Duodenal mucosa (tissue), 2 donors: ENCODE results near the gene IGFBPL1.

Experiments
- H3K27ac ChIP-seq: one replicate; pipeline ENCODE4 v1.7.0; 2013; ENCODE audit warnings: low read depth, low read length
- H3K27me3 ChIP-seq, 2 donors: one replicate each; pipeline ENCODE4 v1.7.0; 2013; ENCODE audit warnings: low read length in 2 of 2, control low read depth in 1 of 2; ENCODE audit not compliant: insufficient read depth in 2 of 2, control insufficient read depth in 1 of 2
- H3K36me3 ChIP-seq, 2 donors: one replicate each; pipeline ENCODE4 v1.7.0; 2013; ENCODE audit warnings: low read length in 2 of 2, control low read depth in 1 of 2; ENCODE audit not compliant: insufficient read depth in 2 of 2, control insufficient read depth in 1 of 2
- H3K4me1 ChIP-seq, 2 donors: one replicate each; pipeline ENCODE4 v1.7.0; 2013; ENCODE audit warnings: low read length in 2 of 2, control low read depth in 1 of 2; ENCODE audit not compliant: insufficient read depth in 2 of 2, control insufficient read depth in 1 of 2
- H3K4me3 ChIP-seq, 2 donors: one replicate each; pipeline ENCODE4 v1.7.0; 2013; ENCODE audit warnings: low read length in 2 of 2, low read depth in 1 of 2
- H3K9ac ChIP-seq, 2 donors: one replicate each; pipeline ENCODE4 v1.7.0; 2013; ENCODE audit warnings: low read length in 2 of 2, low read depth in 1 of 2
- H3K9me3 ChIP-seq, 2 donors: one replicate each; pipeline ENCODE4 v1.7.0; 2013; ENCODE audit warnings: low read length in 2 of 2, control low read depth in 1 of 2; ENCODE audit not compliant: control insufficient read depth in 1 of 2

IGFBPL1 gene

GRCh38 chr9:38390442-38390841 is 33.8 kb downstream of the IGFBPL1 start:
- Histone ChIP-seq H3K9ac (no peak overlapping the region), H3K4me3 (no peak overlapping the region)

GRCh38 chr9:38389313-38389712 is 34.9 kb downstream of the IGFBPL1 start:
- Histone ChIP-seq H3K4me1 (peaks cover 41 to 55% of the 10 kb centered on the region in 2 donors), H3K9ac (no peak overlapping the region), H3K9me3 (peaks cover 4 to 6% of the 10 kb centered on the region in 2 donors), H3K4me3 (no peak overlapping the region), H3K36me3 (no peaks in the 10 kb centered on the region), H3K27ac (no peak overlapping the region), H3K27me3 (no peaks in the 10 kb centered on the region)

More at GRCh38 chr9:38390442-38390841, 33.8 kb downstream of the IGFBPL1 start:
- H3K27me3 ChIP-seq: no peaks in the 10 kb centered on the region
- H3K4me1 ChIP-seq: peaks cover 41 to 55% of the 10 kb centered on the region in 2 donors
- no peak overlapping the region for H3K27ac ChIP-seq
- no peaks in the 10 kb centered on the region for H3K9me3 ChIP-seq
- no peaks in the 10 kb centered on the region for H3K36me3 ChIP-seq

- H3K4me1 ChIP-seq: peaks cover 41 to 54% of the 10 kb centered on the region in 2 donors
- no peaks in the 10 kb centered on the region for H3K27me3 ChIP-seq
- H3K27ac ChIP-seq: peak overlapping the region; percentile 15
- H3K9me3 ChIP-seq: peaks cover 4 to 6% of the 10 kb centered on the region in 2 donors
- H3K9ac ChIP-seq: no peak overlapping the region
- no peak overlapping the region for H3K4me3 ChIP-seq
- H3K36me3 ChIP-seq: no peaks in the 10 kb centered on the region
These were observed 35.7 kb downstream of the IGFBPL1 start for GRCh38 chr9:38388283-38389223.

- no peaks in the 10 kb centered on the region for H3K36me3 ChIP-seq
- no peaks in the 10 kb centered on the region for H3K27me3 ChIP-seq
- H3K9me3 ChIP-seq: peaks cover 4 to 6% of the 10 kb centered on the region in 2 donors
- no peak overlapping the region for H3K4me3 ChIP-seq
- peak overlapping the region; percentile 5 for H3K27ac ChIP-seq
- H3K4me1 ChIP-seq: peaks cover 33 to 46% of the 10 kb centered on the region in 2 donors
- no peak overlapping the region for H3K9ac ChIP-seq
These were observed 36.5 kb downstream of the IGFBPL1 start for GRCh38 chr9:38387751-38388150.

- Histone ChIP-seq H3K36me3 (no peaks in the 10 kb centered on the region), H3K9ac (no peak overlapping the region), H3K27ac (no peak overlapping the region), H3K9me3 (peaks cover 4 to 6% of the 10 kb centered on the region in 2 donors), H3K4me1 (peaks cover 33 to 43% of the 10 kb centered on the region in 2 donors), H3K4me3 (no peak overlapping the region), H3K27me3 (no peaks in the 10 kb centered on the region)
These were observed 37.2 kb downstream of the IGFBPL1 start for GRCh38 chr9:38387066-38387465.

- Histone ChIP-seq H3K4me1 (peaks cover 37 to 45% of the 10 kb centered on the region in 2 donors), H3K27me3 (no peaks in the 10 kb centered on the region)
These were observed 37.8 kb downstream of the IGFBPL1 start for GRCh38 chr9:38386319-38386895.

GRCh38 chr9:38385896-38386295 is 38.4 kb downstream of the IGFBPL1 start:
- Histone ChIP-seq H3K27ac (peak overlapping the region; percentile 34), H3K9me3 (peaks cover 4 to 6% of the 10 kb centered on the region in 2 donors), H3K4me3 (no peak overlapping the region), H3K36me3 (no peaks in the 10 kb centered on the region), H3K27me3 (no peaks in the 10 kb centered on the region), H3K9ac (no peak overlapping the region), H3K4me1 (peaks cover 37 to 45% of the 10 kb centered on the region in 2 donors)

More at GRCh38 chr9:38386319-38386895, 37.8 kb downstream of the IGFBPL1 start:
- Histone ChIP-seq H3K36me3 (no peaks in the 10 kb centered on the region), H3K4me3 (no peak overlapping the region), H3K9ac (no peak overlapping the region), H3K27ac (peak overlapping the region; percentile 34), H3K9me3 (peaks cover 4 to 6% of the 10 kb centered on the region in 2 donors)

GRCh38 chr9:38384990-38385848 is 39.0 kb downstream of the IGFBPL1 start:
- H3K36me3 ChIP-seq: no peaks in the 10 kb centered on the region
- H3K4me1 ChIP-seq: peaks cover 37 to 43% of the 10 kb centered on the region in 2 donors
- peak overlapping the region; percentile 24 for H3K27ac ChIP-seq
- no peak overlapping the region for H3K9ac ChIP-seq
- no peak overlapping the region for H3K4me3 ChIP-seq
- peaks cover 4 to 6% of the 10 kb centered on the region in 2 donors for H3K9me3 ChIP-seq
- no peaks in the 10 kb centered on the region for H3K27me3 ChIP-seq

- no peak overlapping the region for H3K4me3 ChIP-seq
- H3K27ac ChIP-seq: peak overlapping the region; percentile 17
- H3K36me3 ChIP-seq: no peaks in the 10 kb centered on the region
- H3K27me3 ChIP-seq: no peaks in the 10 kb centered on the region
- no peak overlapping the region for H3K9ac ChIP-seq
- H3K9me3 ChIP-seq: peaks cover 4 to 6% of the 10 kb centered on the region in 2 donors
- peaks cover 27 to 29% of the 10 kb centered on the region in 2 donors for H3K4me1 ChIP-seq
These were observed 42.1 kb downstream of the IGFBPL1 start for GRCh38 chr9:38382141-38382540.
